GM12878 (cell line): ENCODE measurements around the gene DIP2B. TPM values are rescaled to one million over a fixed set of nuclear protein-coding genes. Genes with fewer than 3 reads are reported as not detected.

Experiments
- CHD2 ChIP-seq: IDR thresholded peaks from 2 replicates; pipeline ENCODE4 v1.6.1; 2011; ENCODE audit warnings: low read depth, low read length, improper control_type of control experiment, borderline replicate concordance
- IRF4 ChIP-seq: IDR thresholded peaks from 2 replicates; pipeline ENCODE4 v1.6.1; 2011; ENCODE audit warnings: low read depth, low read length
- NKRF ChIP-seq: fragments of 450-650 bp; conservative IDR thresholded peaks from 2 replicates; pipeline ENCODE4 v1.6.1; 2017; ENCODE audit warnings: mild to moderate bottlenecking, moderate library complexity
- PML ChIP-seq: IDR thresholded peaks from 2 replicates; pipeline ENCODE4 v1.6.1; 2012; ENCODE audit warnings: low read length, inconsistent platforms
- POLR2AphosphoS2 ChIP-seq: IDR thresholded peaks from 2 replicates; pipeline ENCODE4 v1.6.1; 2011; ENCODE audit warnings: low read depth, mild to moderate bottlenecking, low read length, improper control_type of control experiment, moderate library complexity
- SMC3 ChIP-seq: IDR thresholded peaks from 2 replicates; pipeline ENCODE4 v1.6.1; 2011; ENCODE audit warnings: low read length, improper control_type of control experiment, borderline replicate concordance
- polyA plus RNA-seq, 11 experiments: library from polyadenylated mRNA; depleted of rRNA in 4 of 11; unstranded in 6 of 11; stranded (reverse) in 5 of 11; fragments of >200 nt; fragmentation: Nextera tagmentation in 4 of 11; fragmentation: Illumina TruSeq in 1 of 11; extraction: Ambion mirVana in 4 of 11; extraction: Trizol in 1 of 11; gene quantifications; 1 replicate in 1 of 11; 2 replicates in 10 of 11; pipeline versions ENCODE4 v1.2.1 to v1.2.3, GENCODE V29; 2011 to 2016; ENCODE audit warnings: inconsistent platforms in 2 of 11, missing spikeins in 2 of 11, low read depth in 1 of 11
- total RNA-seq, 4 experiments: library from RNA; depleted of rRNA in 3 of 4; stranded (reverse); fragments of >200 nt in 3 of 4; fragmentation: Illumina TruSeq in 1 of 4; extraction: Trizol in 1 of 4; gene quantifications; 2 replicates each; pipeline versions ENCODE4 v1.2.1 to v1.2.3, GENCODE V29; 2013 to 2021
- TF ChIP-seq, protein P1 (sequence below): fragments of 450-650 bp; IDR thresholded peaks from 2 replicates; pipeline ENCODE4 v1.6.1; 2017; ENCODE audit warnings: borderline replicate concordance

Gene DIP2B
- total and polyA plus RNA-seq, 10 of the 15 experiments (the other 5 are each of a cell fraction or from before 2014, with no cell fraction given), result 4.5 to 30.0 (median 18.6) TPM

- TF ChIP-seq NKRF, result no peak
- TF ChIP-seq SMC3, result 0 out of 2 replicates have a peak, but pooled peaks have one; percentile 4
- TF ChIP-seq PML, result peak; percentile 63; the same call in 1 of the 2 replicates
- TF ChIP-seq, protein P1, sequence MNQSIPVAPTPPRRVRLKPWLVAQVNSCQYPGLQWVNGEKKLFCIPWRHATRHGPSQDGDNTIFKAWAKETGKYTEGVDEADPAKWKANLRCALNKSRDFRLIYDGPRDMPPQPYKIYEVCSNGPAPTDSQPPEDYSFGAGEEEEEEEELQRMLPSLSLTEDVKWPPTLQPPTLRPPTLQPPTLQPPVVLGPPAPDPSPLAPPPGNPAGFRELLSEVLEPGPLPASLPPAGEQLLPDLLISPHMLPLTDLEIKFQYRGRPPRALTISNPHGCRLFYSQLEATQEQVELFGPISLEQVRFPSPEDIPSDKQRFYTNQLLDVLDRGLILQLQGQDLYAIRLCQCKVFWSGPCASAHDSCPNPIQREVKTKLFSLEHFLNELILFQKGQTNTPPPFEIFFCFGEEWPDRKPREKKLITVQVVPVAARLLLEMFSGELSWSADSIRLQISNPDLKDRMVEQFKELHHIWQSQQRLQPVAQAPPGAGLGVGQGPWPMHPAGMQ, result no peak
- TF ChIP-seq IRF4, result no peak
- TF ChIP-seq CHD2, result 0 out of 2 replicates have a peak, but pooled peaks have one; percentile 17
- no peak for TF ChIP-seq POLR2AphosphoS2
These were observed 1.1 kb downstream of the DIP2B start (continued) for GRCh38 chr12:50505675-50506530.
